Natural killer cell (primary cell): ENCODE results near the gene CALN1. TPM values are rescaled to one million over a fixed set of nuclear protein-coding genes. Genes with fewer than 3 reads are reported as not detected.

Experiments used
- ATAC-seq, 3 donors: fragments of 150-1000 bp in 2 of 3; fragments of 200-7000 bp in 1 of 3; cut with Tn5 transposase; 1 replicate in 1 of 3; 2 replicates in 2 of 3; pipeline ENCODE4 v1.10.0; 2021; ENCODE audit warnings: mild to moderate bottlenecking in 2 of 3, moderate library complexity in 2 of 3
- DNase-seq, 2 donors: peaks; one replicate each; pipeline versions ENCODE4 v3.0.0 to v3.0.0-alpha.2; 2013 to 2021; ENCODE audit warnings: mixed read lengths in 1 of 2
- H3K27ac ChIP-seq: one replicate; pipeline ENCODE4 v1.5.1; 2013; ENCODE audit warnings: mild to moderate bottlenecking, low read length
- H3K27me3 ChIP-seq: one replicate; pipeline ENCODE4 v1.6.1; 2013; ENCODE audit warnings: low read length; ENCODE audit not compliant: control insufficient read depth, insufficient read depth
- H3K36me3 ChIP-seq: one replicate; pipeline ENCODE4 v1.6.1; 2013; ENCODE audit warnings: low read length; ENCODE audit not compliant: control insufficient read depth, insufficient read depth
- H3K4me1 ChIP-seq: one replicate; pipeline ENCODE4 v1.6.1; 2013; ENCODE audit warnings: low read length; ENCODE audit not compliant: control insufficient read depth, insufficient read depth
- H3K4me3 ChIP-seq: one replicate; pipeline ENCODE4 v1.5.1; 2013; ENCODE audit warnings: low read length
- H3K9me3 ChIP-seq: one replicate; pipeline ENCODE4 v1.6.1; 2013; ENCODE audit warnings: low read length; ENCODE audit not compliant: control insufficient read depth, insufficient read depth
- H3K27ac Mint-ChIP-seq, 2 donors: one replicate each; pipeline ENCODE4 v1.8.0; 2022; ENCODE audit warnings: mild to moderate bottlenecking in 2 of 2, mixed read lengths in 2 of 2, moderate library complexity in 1 of 2
- H3K27me3 Mint-ChIP-seq, 2 donors: one replicate each; pipeline ENCODE4 v1.8.0; 2022; ENCODE audit warnings: low read depth in 2 of 2, mixed read lengths in 2 of 2
- H3K36me3 Mint-ChIP-seq: one replicate; pipeline ENCODE4 v1.8.0; 2022; ENCODE audit warnings: mixed read lengths
- H3K4me1 Mint-ChIP-seq, 2 donors: one replicate each; pipeline ENCODE4 v1.8.0; 2022; ENCODE audit warnings: mixed read lengths in 2 of 2
- H3K4me3 Mint-ChIP-seq: one replicate; pipeline ENCODE4 v1.8.0; 2022; ENCODE audit warnings: mild to moderate bottlenecking, moderate library complexity, mixed read lengths
- H3K9me3 Mint-ChIP-seq, 2 donors: one replicate each; pipeline ENCODE4 v1.8.0; 2022; ENCODE audit warnings: mixed read lengths in 2 of 2
- WGBS: methylation state at CpG from one replicate; pipeline ENCODE4 v1.1.7; 2013; ENCODE audit warnings: missing lambda C conversion rate; ENCODE audit not compliant: insufficient coverage; 5-methylcytosine and 5-hydroxymethylcytosine counted together
- intact Hi-C: fragments of 100-400 bp; cut with micrococcal nuclease; formaldehyde crosslinking; loops from one replicate; pipeline ENCODE4 v1.14.2; 2022
- total RNA-seq, 4 donors: library from RNA; stranded (reverse); fragments of 120-200 nt in 1 of 4; gene quantifications; one replicate each; pipeline versions ENCODE4 v1.2.3 to v1.2.4, GENCODE V29; 2013 to 2022
- TF ChIP-seq, protein P1 (sequence below): fragments of 200-600 bp; IDR thresholded peaks from one replicate; pipeline ENCODE4 v1.8.0; 2022; ENCODE audit warnings: antibody characterized with exemption

CALN1 gene
- total RNA-seq, 3 donors from 2014 or later (not counting 1 experiment from before 2014, with no cell fraction given): 0.18 TPM; not detected in 2

DNA sequence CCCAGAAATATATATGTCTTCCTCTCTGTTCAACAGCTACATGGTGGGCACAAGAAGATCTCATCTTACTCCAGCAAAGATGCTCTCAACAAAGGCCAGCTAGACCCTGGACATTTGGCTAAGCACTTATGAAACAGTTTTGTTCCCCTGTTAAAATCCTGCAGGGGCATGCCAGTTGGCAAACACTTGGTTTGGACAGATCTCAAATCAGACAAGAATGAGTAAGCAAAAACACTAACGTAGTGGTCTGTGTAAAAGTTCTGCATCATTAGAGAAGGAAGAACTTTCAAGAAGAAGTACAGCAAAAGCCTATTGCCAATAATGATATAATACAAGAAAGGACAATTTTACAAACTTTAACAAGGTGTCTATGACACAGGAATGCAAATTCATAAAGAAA, 125.6 kb downstream of the CALN1 start:
- Histone ChIP-seq H3K36me3 (no peaks in the 10 kb centered on the region), H3K27ac (no peak overlapping the region), H3K27me3 (no peaks in the 10 kb centered on the region), H3K9me3 (no peaks in the 10 kb centered on the region), H3K4me3 (no peak overlapping the region), H3K4me1 (no peaks in the 10 kb centered on the region)
- Mint-ChIP-seq H3K4me1 (peaks cover 0 to 5% of the 10 kb centered on the region in 2 donors), H3K4me3 (no peak overlapping the region), H3K27ac (no peak overlapping the region), H3K36me3 (no peaks in the 10 kb centered on the region), H3K9me3 (no peaks in the 10 kb centered on the region), H3K27me3 (peaks cover 0 to 13% of the 10 kb centered on the region in 2 donors)
- TF ChIP-seq, protein P1, sequence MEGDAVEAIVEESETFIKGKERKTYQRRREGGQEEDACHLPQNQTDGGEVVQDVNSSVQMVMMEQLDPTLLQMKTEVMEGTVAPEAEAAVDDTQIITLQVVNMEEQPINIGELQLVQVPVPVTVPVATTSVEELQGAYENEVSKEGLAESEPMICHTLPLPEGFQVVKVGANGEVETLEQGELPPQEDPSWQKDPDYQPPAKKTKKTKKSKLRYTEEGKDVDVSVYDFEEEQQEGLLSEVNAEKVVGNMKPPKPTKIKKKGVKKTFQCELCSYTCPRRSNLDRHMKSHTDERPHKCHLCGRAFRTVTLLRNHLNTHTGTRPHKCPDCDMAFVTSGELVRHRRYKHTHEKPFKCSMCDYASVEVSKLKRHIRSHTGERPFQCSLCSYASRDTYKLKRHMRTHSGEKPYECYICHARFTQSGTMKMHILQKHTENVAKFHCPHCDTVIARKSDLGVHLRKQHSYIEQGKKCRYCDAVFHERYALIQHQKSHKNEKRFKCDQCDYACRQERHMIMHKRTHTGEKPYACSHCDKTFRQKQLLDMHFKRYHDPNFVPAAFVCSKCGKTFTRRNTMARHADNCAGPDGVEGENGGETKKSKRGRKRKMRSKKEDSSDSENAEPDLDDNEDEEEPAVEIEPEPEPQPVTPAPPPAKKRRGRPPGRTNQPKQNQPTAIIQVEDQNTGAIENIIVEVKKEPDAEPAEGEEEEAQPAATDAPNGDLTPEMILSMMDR: no peak
- 14% methylated on average over 1 of the region's 1 CpG for WGBS
- ATAC-seq (no peak), DNase-seq (no peak)
- intact Hi-C loops: no loop called here

- DNase-seq: no peak
- intact Hi-C loops: no loop called here
These were observed 128.8 kb downstream of the CALN1 start for GRCh38 chr7:72283309-72283708.

DNA sequence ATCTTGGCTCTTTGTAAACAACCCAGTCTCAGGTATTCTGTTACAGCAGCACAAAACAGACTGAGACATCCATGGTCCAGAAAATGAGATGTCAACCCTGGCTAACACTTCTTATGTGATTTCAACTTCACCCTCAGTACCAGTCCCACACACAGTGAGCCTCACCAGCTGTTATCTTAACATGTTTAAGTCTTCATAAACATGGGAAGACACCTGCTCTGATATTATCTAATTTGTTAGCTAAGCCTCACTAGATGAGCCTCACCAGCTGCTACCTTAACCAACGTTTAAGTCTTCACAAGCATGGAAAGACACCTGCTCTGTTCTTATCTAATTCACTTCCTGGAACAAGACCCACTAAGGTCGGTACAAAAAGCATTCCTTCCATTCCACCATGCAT, 130.8 kb downstream of the CALN1 start:
- intact Hi-C loops: no loop called here
- no peak overlapping the region for H3K4me3 Mint-ChIP-seq
- DNase-seq (no peak), ATAC-seq (no peak)
- 55% methylated on average over 2 of the region's 2 CpGs for WGBS
- H3K27ac Mint-ChIP-seq: no peak overlapping the region
- H3K36me3 Mint-ChIP-seq: no peaks in the 10 kb centered on the region
- H3K27ac ChIP-seq: no peak overlapping the region
- no peak overlapping the region for H3K4me3 ChIP-seq
- H3K36me3 ChIP-seq: no peaks in the 10 kb centered on the region
- H3K9me3 Mint-ChIP-seq: peaks cover 0 to 2% of the 10 kb centered on the region in 2 donors
- H3K27me3 Mint-ChIP-seq: peaks cover 0 to 4% of the 10 kb centered on the region in 2 donors
- H3K4me1 Mint-ChIP-seq: peaks cover 0 to 5% of the 10 kb centered on the region in 2 donors
- TF ChIP-seq, protein P1: no peak
- no peaks in the 10 kb centered on the region for H3K4me1 ChIP-seq
- H3K27me3 ChIP-seq: no peaks in the 10 kb centered on the region
- H3K9me3 ChIP-seq: no peaks in the 10 kb centered on the region

More at GRCh38 chr7:72283309-72283708, 128.8 kb downstream of the CALN1 start:
- ATAC-seq: peak in 1 of 3 donors; percentile 2
- no peak overlapping the region for H3K27ac ChIP-seq
- no peaks in the 10 kb centered on the region for H3K36me3 ChIP-seq
- no peaks in the 10 kb centered on the region for H3K27me3 ChIP-seq
- H3K4me3 Mint-ChIP-seq: no peak overlapping the region
- 85% methylated on average over 1 of the region's 1 CpG for WGBS
- no peaks in the 10 kb centered on the region for H3K4me1 ChIP-seq
- no peaks in the 10 kb centered on the region for H3K9me3 Mint-ChIP-seq
- H3K27ac Mint-ChIP-seq: no peak overlapping the region
- no peaks in the 10 kb centered on the region for H3K36me3 Mint-ChIP-seq
- peaks cover 0 to 5% of the 10 kb centered on the region in 2 donors for H3K4me1 Mint-ChIP-seq
- H3K4me3 ChIP-seq: no peak overlapping the region
- TF ChIP-seq, protein P1: no peak
- peaks cover 0 to 4% of the 10 kb centered on the region in 2 donors for H3K27me3 Mint-ChIP-seq
- H3K9me3 ChIP-seq: no peaks in the 10 kb centered on the region

DNA sequence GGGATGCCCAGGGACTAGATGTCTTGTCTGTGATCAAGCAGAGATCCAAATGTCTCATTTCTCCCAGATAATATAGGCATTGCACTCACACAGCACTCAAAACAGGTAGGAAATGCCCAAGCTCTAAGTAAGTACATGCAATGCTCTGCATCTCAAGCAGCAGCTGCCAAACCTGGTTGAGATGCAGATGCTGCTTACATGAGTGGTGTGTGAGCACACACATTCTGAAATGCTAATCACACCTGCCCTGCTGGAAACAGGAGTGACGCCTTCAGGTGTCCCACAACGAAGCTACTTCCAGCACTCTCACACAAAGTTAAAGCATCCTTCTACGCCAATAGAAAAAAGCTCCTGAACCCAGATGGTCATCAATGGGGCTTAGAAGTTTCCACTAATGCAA, 132.9 kb downstream of the CALN1 start:
- peaks cover 0 to 4% of the 10 kb centered on the region in 2 donors for H3K27me3 Mint-ChIP-seq
- no peak overlapping the region for H3K4me3 Mint-ChIP-seq
- Histone ChIP-seq H3K4me1 (no peaks in the 10 kb centered on the region), H3K27ac (no peak overlapping the region), H3K36me3 (no peaks in the 10 kb centered on the region), H3K4me3 (no peak overlapping the region), H3K27me3 (no peaks in the 10 kb centered on the region), H3K9me3 (no peaks in the 10 kb centered on the region)
- intact Hi-C loops: no loop called here
- peaks cover 0 to 2% of the 10 kb centered on the region in 2 donors for H3K9me3 Mint-ChIP-seq
- ATAC-seq: no peak
- no peak overlapping the region for H3K27ac Mint-ChIP-seq
- no peaks in the 10 kb centered on the region for H3K36me3 Mint-ChIP-seq
- DNase-seq: no peak
- WGBS: 91% methylated on average over 3 of the region's 3 CpGs
- TF ChIP-seq, protein P1: no peak
- peaks cover 0 to 5% of the 10 kb centered on the region in 2 donors for H3K4me1 Mint-ChIP-seq
